AG09309 (cell line): ENCODE measurements around the gene CCP110.
"Not testable (repeated sequence)": the region's sequence is repeated elsewhere in the genome, so short reads cannot be mapped to it uniquely, and the experiment has no call there.

ENCODE experiments used
- DNase-seq: peaks from one replicate; pipeline ENCODE4 v3.0.0-alpha.2; 2010; ENCODE audit warnings: low read depth
- H3K4me3 ChIP-seq: 2 replicates; pipeline ENCODE4 v1.5.1; 2011; ENCODE audit warnings: mild to moderate bottlenecking, low read depth, low read length, moderate library complexity; ENCODE audit not compliant: control insufficient read depth
- CTCF ChIP-seq: IDR thresholded peaks from 2 replicates; pipeline ENCODE4 v1.5.1; 2011; ENCODE audit warnings: mild to moderate bottlenecking, low read depth, low read length, inconsistent platforms; ENCODE audit not compliant: insufficient read depth, control insufficient read depth; ENCODE audit errors: missing control alignments

CCP110 gene

GRCh38 chr16:19540241-19540970 lies 16.7 kb downstream of the CCP110 start:
- DNase-seq, result no peak
- no peak overlapping the region for H3K4me3 ChIP-seq
- TF ChIP-seq CTCF, result no peak

GRCh38 chr16:19542138-19542821 lies 18.5 kb downstream of the CCP110 start:
- TF ChIP-seq CTCF, result no peak
- no peak for DNase-seq
- no peak overlapping the region for H3K4me3 ChIP-seq

GRCh38 chr16:19543278-19543996 lies 19.7 kb downstream of the CCP110 start:
- DNase-seq, H3K4me3 ChIP-seq: not testable (repeated sequence)

- no peak overlapping the region for H3K4me3 ChIP-seq
- no peak for TF ChIP-seq CTCF
- no peak for DNase-seq
These were observed 24.4 kb downstream of the CCP110 start for GRCh38 chr16:19548144-19548543.

GRCh38 chr16:19549673-19550072 lies 25.9 kb downstream of the CCP110 start:
- H3K4me3 ChIP-seq, result no peak overlapping the region
- no peak for TF ChIP-seq CTCF
- DNase-seq, result no peak

GRCh38 chr16:19555186-19555937 lies 31.6 kb downstream of the CCP110 start, which contains the start of gene VPS35L:
Gene VPS35L, plus strand, starts transcription at chr16:19555703. Its CDS starts 27 bp downstream, at chr16:19555730.
- peak within 1 kb of the TSS; percentile 85 for H3K4me3 ChIP-seq
- DNase-seq, result peak; percentile 94
- peak; percentile 73 for TF ChIP-seq CTCF
